H1 (cell line): ENCODE results near the gene EPHA7. TPM values are rescaled to one million over a fixed set of nuclear protein-coding genes. Genes with fewer than 3 reads are reported as not detected.

Experiments
- CTCF ChIA-PET: fragments of 300-600 bp; sonication (Branson Sonifier 250); formaldehyde crosslinking; loops from one replicate; lab custom pipeline; 2021; ENCODE audit not compliant: partially characterized antibody; lab: Charles Lee
- POLR2A ChIA-PET: fragments of 300-600 bp; sonication (Branson Sonifier 250); formaldehyde crosslinking; loops from one replicate; lab custom pipeline; 2021; ENCODE audit warnings: inconsistent platforms; ENCODE audit not compliant: partially characterized antibody; lab: Charles Lee
- DNase-seq, 2 experiments: peaks; one replicate each; pipeline versions ENCODE4 v3.0.0 to v3.0.0-alpha.2; 2010 to 2022; ENCODE audit warnings: low spot score in 2 of 2, low read depth in 1 of 2, mixed read lengths in 1 of 2
- FAIRE-seq: peaks from 2 replicates; lab custom pipeline; 2011; peaks lifted over from hg19 to GRCh38; lab: Jason Lieb, UNC
- H2AFZ ChIP-seq: 2 replicates; pipeline ENCODE4 v1.8.1; 2012; ENCODE audit warnings: low read length, inconsistent platforms
- H2AK5ac ChIP-seq: 2 replicates; pipeline ENCODE4 v1.6.1; 2013; ENCODE audit warnings: low read depth, low read length
- H2BK120ac ChIP-seq: replicated peaks from 2 replicates; pipeline ENCODE3; 2013; ENCODE audit warnings: low read depth, low read length, inconsistent platforms
- H2BK12ac ChIP-seq: 2 replicates; pipeline ENCODE4 v1.6.1; 2013; ENCODE audit warnings: low read depth, low read length
- H2BK15ac ChIP-seq: 2 replicates; pipeline ENCODE4 v1.6.1; 2013; ENCODE audit warnings: low read length
- H2BK20ac ChIP-seq: 2 replicates; pipeline ENCODE4 v1.6.1; 2013; ENCODE audit warnings: low read length
- H2BK5ac ChIP-seq: 2 replicates; pipeline ENCODE4 v1.6.1; 2013; ENCODE audit warnings: low read depth, low read length
- H3K14ac ChIP-seq: 2 replicates; pipeline ENCODE4 v1.6.1; 2013; ENCODE audit warnings: inconsistent platforms; ENCODE audit not compliant: insufficient read length
- H3K18ac ChIP-seq: 2 replicates; pipeline ENCODE4 v1.6.1; 2013; ENCODE audit warnings: low read length; ENCODE audit errors: extremely low read depth
- H3K23ac ChIP-seq: 2 replicates; pipeline ENCODE4 v1.6.1; 2013; ENCODE audit warnings: inconsistent platforms; ENCODE audit not compliant: insufficient read length
- H3K23me2 ChIP-seq: 2 replicates; pipeline ENCODE4 v1.6.1; 2013; ENCODE audit warnings: low read depth, low read length
- H3K27ac ChIP-seq: 2 replicates; pipeline ENCODE4 v1.6.1; 2011; ENCODE audit warnings: low read depth, low read length, inconsistent platforms
- H3K27me3 ChIP-seq, 4 experiments: replicated peaks in 1 of 4; 1 replicate in 1 of 4; 2 replicates in 3 of 4; pipeline versions ENCODE4 v1.6.1 to v1.8.1; 2011 to 2013; ENCODE audit warnings: low read length in 3 of 4, mild to moderate bottlenecking in 3 of 4, inconsistent platforms in 2 of 4, mixed read lengths in 2 of 4, moderate library complexity in 1 of 4; ENCODE audit not compliant: control insufficient read depth in 3 of 4, insufficient read depth in 3 of 4; ENCODE audit errors: extremely low read depth in 1 of 4
- H3K36me3 ChIP-seq, 4 experiments: 2 replicates each; pipeline versions ENCODE4 v1.6.1 to v1.8.1; 2011 to 2013; ENCODE audit warnings: mild to moderate bottlenecking in 4 of 4, low read length in 3 of 4, moderate library complexity in 2 of 4, control low read depth in 1 of 4, inconsistent platforms in 1 of 4; ENCODE audit not compliant: insufficient read depth in 4 of 4, control insufficient read depth in 2 of 4
- H3K4ac ChIP-seq: replicated peaks from 2 replicates; pipeline ENCODE3; 2013; ENCODE audit warnings: low read length, low read depth, mixed read lengths, inconsistent platforms; ENCODE audit not compliant: insufficient read length
- H3K4me1 ChIP-seq, 4 experiments: replicated peaks in 1 of 4; 1 replicate in 1 of 4; 2 replicates in 3 of 4; pipeline versions ENCODE4 v1.6.1 to v1.8.1; 2011 to 2013; ENCODE audit warnings: low read length in 3 of 4, inconsistent platforms in 2 of 4, mixed read lengths in 1 of 4; ENCODE audit not compliant: insufficient read depth in 4 of 4, control insufficient read depth in 3 of 4
- H3K4me2 ChIP-seq, 2 experiments: 2 replicates each; pipeline versions ENCODE4 v1.6.1 to v1.8.1; 2011 to 2013; ENCODE audit warnings: low read depth in 2 of 2, low read length in 2 of 2, control low read depth in 1 of 2, inconsistent platforms in 1 of 2, mild to moderate bottlenecking in 1 of 2; ENCODE audit not compliant: insufficient read depth in 1 of 2
- H3K4me3 ChIP-seq, 4 experiments: fragments of 200-600, 300-600 bp in 1 of 4; sonication (generic), shearing (Covaris generic), sonication (Bioruptor Twin) in 1 of 4; 2 replicates each; pipeline versions ENCODE4 v1.5.1 to v1.8.1; 2011 to 2016; ENCODE audit warnings: low read length in 4 of 4, low read depth in 3 of 4, control low read depth in 2 of 4, inconsistent platforms in 2 of 4, mild to moderate bottlenecking in 2 of 4, mixed read lengths in 1 of 4, moderate library complexity in 1 of 4; ENCODE audit not compliant: insufficient read depth in 2 of 4; ENCODE audit errors: extremely low read depth in 1 of 4
- H3K56ac ChIP-seq: replicated peaks from 2 replicates; pipeline ENCODE3; 2013; ENCODE audit warnings: low read depth, mild to moderate bottlenecking, mixed read lengths, low read length, inconsistent platforms; ENCODE audit not compliant: insufficient read length
- H3K79me1 ChIP-seq: 2 replicates; pipeline ENCODE4 v1.6.1; 2013; ENCODE audit warnings: low read depth, low read length, control low read depth
- H3K79me2 ChIP-seq, 2 experiments: 2 replicates each; pipeline versions ENCODE4 v1.6.1 to v1.8.1; 2012 to 2013; ENCODE audit warnings: low read length in 2 of 2, mild to moderate bottlenecking in 2 of 2, inconsistent platforms in 1 of 2; ENCODE audit not compliant: insufficient read depth in 2 of 2, control insufficient read depth in 1 of 2
- H3K9ac ChIP-seq, 4 experiments: replicated peaks in 1 of 4; 1 replicate in 1 of 4; 2 replicates in 3 of 4; pipeline versions ENCODE4 v1.6.1 to v1.8.1; 2011 to 2013; ENCODE audit warnings: low read depth in 3 of 4, low read length in 3 of 4, control low read depth in 2 of 4, mild to moderate bottlenecking in 2 of 4, moderate library complexity in 2 of 4, inconsistent platforms in 1 of 4; ENCODE audit errors: extremely low read depth in 1 of 4
- H3K9me3 ChIP-seq, 2 experiments: 2 replicates each; pipeline versions ENCODE4 v1.6.1 to v1.8.1; 2012 to 2013; ENCODE audit warnings: mild to moderate bottlenecking in 2 of 2, moderate library complexity in 2 of 2, control low read depth in 1 of 2, inconsistent platforms in 1 of 2, low read depth in 1 of 2, low read length in 1 of 2, mixed read lengths in 1 of 2; ENCODE audit not compliant: insufficient read depth in 2 of 2
- H4K20me1 ChIP-seq, 2 experiments: replicated peaks in 1 of 2; 2 replicates each; pipeline versions ENCODE3 to v1.8.1; 2011 to 2013; ENCODE audit warnings: inconsistent platforms in 2 of 2, low read length in 2 of 2, mild to moderate bottlenecking in 1 of 2; ENCODE audit not compliant: insufficient read depth in 2 of 2, control insufficient read depth in 1 of 2
- H4K5ac ChIP-seq: 2 replicates; pipeline ENCODE4 v1.6.1; 2013; ENCODE audit warnings: low read length, low read depth, mixed read lengths, inconsistent platforms; ENCODE audit not compliant: insufficient read length
- H4K8ac ChIP-seq: 2 replicates; pipeline ENCODE4 v1.8.0; 2013; ENCODE audit warnings: mild to moderate bottlenecking, moderate library complexity, low read length, inconsistent platforms; ENCODE audit not compliant: insufficient read depth; ENCODE audit errors: extremely low read depth
- H4K91ac ChIP-seq: replicated peaks from 2 replicates; pipeline ENCODE3; 2013; ENCODE audit warnings: low read length, mixed read lengths, inconsistent platforms; ENCODE audit not compliant: insufficient read length
- BRCA1 ChIP-seq: IDR thresholded peaks from 2 replicates; pipeline ENCODE4 v1.6.1; 2012; ENCODE audit warnings: low read depth, low read length, improper control_type of control experiment
- CHD1 ChIP-seq: IDR thresholded peaks from 2 replicates; pipeline ENCODE4 v1.6.1; 2012; ENCODE audit warnings: low read depth, low read length, improper control_type of control experiment
- FOSL1 ChIP-seq: IDR thresholded peaks from 2 replicates; pipeline ENCODE4 v1.6.1; 2011; ENCODE audit warnings: mild to moderate bottlenecking, low read depth, low read length, moderate library complexity; ENCODE audit not compliant: insufficient read depth
- JUN ChIP-seq: IDR thresholded peaks from 2 replicates; pipeline ENCODE4 v1.6.1; 2011; ENCODE audit warnings: low read depth, mild to moderate bottlenecking, improper control_type of control experiment, low read length
- WGBS, 2 experiments: shearing (Covaris generic) in 1 of 2; methylation state at CpG; one replicate each; pipeline versions ENCODE4 v1.1.6 to v1.1.7; 2013 to 2015; ENCODE audit warnings: low lambda C conversion rate in 2 of 2, mixed read lengths in 2 of 2, inconsistent platforms in 1 of 2, low coverage in 1 of 2, missing lambda C conversion rate in 1 of 2; ENCODE audit not compliant: insufficient replicate concordance in 2 of 2, insufficient coverage in 1 of 2, insufficient read length in 1 of 2; ENCODE audit errors: extremely low coverage in 1 of 2, missing lambda C conversion rate in 1 of 2; 5-methylcytosine and 5-hydroxymethylcytosine counted together
- polyA plus RNA-seq, 7 experiments: library from polyadenylated mRNA; depleted of rRNA in 3 of 7; stranded (reverse) in 5 of 7; unstranded in 2 of 7; fragments of >200 nt in 5 of 7; fragments of 200-250 nt in 2 of 7; gene quantifications; 1 replicate in 5 of 7; 2 replicates in 1 of 7; 4 replicates in 1 of 7; pipeline versions ENCODE4 v1.2.1 to v1.2.3, GENCODE V29; 2011 to 2013; ENCODE audit warnings: missing spikeins in 2 of 7, mixed read lengths in 2 of 7
- total RNA-seq: library from RNA; stranded (reverse); fragmentation: NEBNext Ultra II Directional; extraction: Animal tissue kit (Norgen Biotek cat#: 25700); gene quantifications from 2 replicates; pipeline ENCODE4 v1.2.1, GENCODE V29; 2021

Gene EPHA7
- total and polyA plus RNA-seq, 2 of the 8 experiments (the other 6 are each of a cell fraction or from before 2014, with no cell fraction given), result 1.3 to 6.8 TPM

DNA sequence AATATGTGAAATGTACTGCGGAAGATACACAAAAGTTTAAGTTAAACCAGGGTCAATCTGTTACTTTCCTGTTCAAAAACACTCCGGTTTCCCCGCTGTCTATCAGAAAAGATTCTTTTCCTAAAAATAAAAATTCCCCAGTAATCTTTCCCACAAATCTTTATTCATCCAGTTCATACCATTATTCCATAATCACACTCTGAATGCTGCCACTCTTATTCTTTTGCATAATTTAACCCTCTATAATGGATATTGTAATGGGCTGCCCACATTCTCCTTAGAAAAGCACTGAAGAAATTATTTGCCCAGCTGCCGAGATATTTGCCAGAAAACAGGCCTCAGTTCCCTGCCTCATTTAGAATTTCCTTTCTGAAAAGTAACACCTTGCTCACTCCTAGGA, 68.6 kb downstream of the EPHA7 start:
- H2BK12ac ChIP-seq, result no peak overlapping the region
- no peak for DNase-seq
- no peaks in the 10 kb centered on the region for H3K79me2 ChIP-seq
- H4K8ac ChIP-seq, result no peak overlapping the region
- no peak overlapping the region for H3K14ac ChIP-seq
- no peak overlapping the region for H2BK120ac ChIP-seq
- peaks cover 0 to 4% (median 0%) of the 10 kb centered on the region in 4 experiments; a peak in 1 of 7 replicates for H3K4me1 ChIP-seq
- no peak overlapping the region for H2BK15ac ChIP-seq
- no peak overlapping the region for H3K4me2 ChIP-seq
- CTCF ChIA-PET, result interaction anchor here (0.6 to 0.7 kb wide), 2 partner anchors 42 to 271 kb away, joined by 3 read pairs; no protein-coding TSS in a partner anchor
- no peak overlapping the region for H2AFZ ChIP-seq
- H3K27ac ChIP-seq, result no peak overlapping the region
- 96% methylated on average over 4 of the region's 4 CpGs; no CpG with 5 or more reads in 1 of the 2 experiments for WGBS, 2 experiments
- H3K27me3 ChIP-seq, result no peaks in the 10 kb centered on the region
- no peaks in the 10 kb centered on the region for H3K23me2 ChIP-seq
- H4K91ac ChIP-seq, result no peak overlapping the region
- H3K23ac ChIP-seq, result no peak overlapping the region
- H3K56ac ChIP-seq, result no peak overlapping the region
- no peak overlapping the region for H3K9ac ChIP-seq
- POLR2A ChIA-PET, result no interaction called here
- H3K4me3 ChIP-seq, result no peak overlapping the region
- peaks cover 0 to 1% of the 10 kb centered on the region in 2 experiments for H4K20me1 ChIP-seq
- H2BK5ac ChIP-seq, result no peak overlapping the region
- H2BK20ac ChIP-seq, result no peak overlapping the region
- no peak overlapping the region for H2AK5ac ChIP-seq
- H3K18ac ChIP-seq, result no peak overlapping the region
- H4K5ac ChIP-seq, result no peak overlapping the region
- H3K79me1 ChIP-seq, result no peaks in the 10 kb centered on the region
- no peaks in the 10 kb centered on the region for H3K36me3 ChIP-seq
- FAIRE-seq, result no peak
- H3K9me3 ChIP-seq, result no peaks in the 10 kb centered on the region
- H3K4ac ChIP-seq, result no peak overlapping the region
- TF ChIP-seq CHD1 (no peak), JUN (no peak), BRCA1 (no peak), FOSL1 (no peak)
